GM18873 (cell line): ENCODE data around the gene FBLN5.
"Not testable (repeated sequence)": the region's sequence is repeated elsewhere in the genome, so short reads cannot be mapped to it uniquely, and the experiment has no call there.

Experiments used
- ATAC-seq: cut with Tn5 transposase; IDR thresholded peaks from one replicate; pipeline ENCODE4 v1.9.1; 2021; ENCODE audit warnings: mild to moderate bottlenecking, moderate library complexity, moderate number of reproducible peaks; ENCODE audit not compliant: unreplicated experiment, low FRiP score

Gene FBLN5

DNA sequence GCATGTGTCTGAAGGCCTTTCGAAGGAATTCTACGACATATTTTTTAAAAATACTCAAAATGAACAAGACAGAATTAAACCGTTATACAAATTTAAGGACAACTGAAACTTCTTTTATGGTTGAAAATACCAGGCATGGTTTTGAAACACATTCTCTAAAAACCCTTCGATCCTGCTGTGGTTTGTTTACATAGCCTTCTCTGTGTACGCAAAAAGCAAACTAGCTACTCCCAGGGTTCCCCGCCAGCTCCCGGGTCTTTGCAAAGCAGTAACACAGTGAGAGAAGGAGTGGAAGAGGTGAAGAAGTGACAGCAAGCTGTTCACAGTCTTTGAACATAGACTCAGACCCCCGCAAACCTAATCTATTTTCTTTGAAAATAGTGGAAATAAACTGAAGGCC lies 77.9 kb downstream of the FBLN5 start:
- no peak for ATAC-seq

DNA sequence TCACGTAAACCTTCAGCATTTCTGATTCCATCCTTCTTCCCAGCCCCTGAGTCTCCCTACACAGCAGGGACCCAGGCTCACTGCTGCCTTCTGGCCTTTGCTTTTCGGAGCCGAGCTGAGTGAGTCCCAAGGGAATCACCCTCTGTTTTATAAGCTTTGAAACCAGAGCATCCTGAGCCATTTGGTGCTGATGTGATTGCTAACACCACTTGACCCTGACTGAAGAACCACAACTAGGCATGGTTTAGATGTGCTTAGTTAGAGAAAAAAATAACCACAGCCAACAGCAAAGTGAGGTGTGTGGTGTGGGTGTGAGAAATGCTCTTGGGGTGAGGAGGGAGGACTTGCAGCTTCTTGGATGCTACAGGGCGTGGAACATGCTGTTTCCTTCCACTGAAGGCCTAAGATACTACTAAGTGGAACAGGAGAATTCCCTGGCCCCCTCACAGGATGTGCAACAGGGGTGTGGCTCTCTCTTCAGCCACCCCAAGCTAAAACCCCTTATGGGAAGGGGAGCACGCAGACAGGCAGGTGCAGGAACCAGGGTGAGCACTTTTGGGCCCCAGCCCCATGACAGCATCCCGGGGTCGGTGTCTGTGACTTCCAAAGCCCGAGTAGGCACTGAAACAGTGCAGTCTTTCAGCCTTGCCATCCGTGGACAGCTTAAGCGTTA lies 80.0 kb downstream of the FBLN5 start, which contains the start of gene TC2N:
TSS of gene TC2N (minus strand) at position 221 of the 673 bp plus-strand sequence. CDS start 53,767 bp downstream, outside the sequence.
- no peak for ATAC-seq

DNA sequence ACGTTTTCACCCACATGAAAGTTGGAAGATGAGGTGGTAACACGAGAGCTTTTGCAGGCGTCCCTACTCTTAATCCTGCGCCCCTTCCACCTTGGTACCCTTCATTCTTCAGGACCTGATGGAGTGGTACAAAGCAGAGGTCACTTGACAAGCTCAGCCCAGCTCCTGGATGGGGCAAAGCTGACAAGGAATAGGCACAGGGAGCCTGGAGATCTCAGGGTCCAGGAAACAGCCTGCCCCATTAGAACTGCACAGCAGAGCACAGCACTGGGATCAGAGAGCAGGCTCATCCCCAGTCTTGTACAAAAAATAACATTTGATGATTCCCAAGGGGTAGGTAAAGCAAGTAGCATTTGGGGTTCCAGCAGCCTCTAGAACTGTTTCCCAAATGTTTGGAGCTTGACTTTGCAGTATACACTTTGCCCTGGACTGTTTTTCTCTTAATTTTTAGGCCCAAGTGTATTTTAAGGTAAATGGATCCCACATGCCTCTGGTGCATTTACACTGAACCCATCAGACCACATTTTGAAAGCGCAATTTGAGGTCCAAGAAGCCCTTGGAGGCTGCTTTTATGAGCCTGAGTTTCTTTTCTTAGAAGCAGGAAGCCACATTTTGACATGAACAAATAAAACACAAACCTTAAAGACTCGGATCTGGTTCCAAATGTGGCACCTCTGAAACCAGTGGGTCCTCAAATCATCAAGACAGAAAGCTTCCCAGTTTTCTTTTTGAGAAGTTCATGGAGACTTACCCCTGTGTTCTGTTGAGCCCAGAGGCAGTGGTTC lies 80.8 kb downstream of the FBLN5 start:
- no peak for ATAC-seq

DNA sequence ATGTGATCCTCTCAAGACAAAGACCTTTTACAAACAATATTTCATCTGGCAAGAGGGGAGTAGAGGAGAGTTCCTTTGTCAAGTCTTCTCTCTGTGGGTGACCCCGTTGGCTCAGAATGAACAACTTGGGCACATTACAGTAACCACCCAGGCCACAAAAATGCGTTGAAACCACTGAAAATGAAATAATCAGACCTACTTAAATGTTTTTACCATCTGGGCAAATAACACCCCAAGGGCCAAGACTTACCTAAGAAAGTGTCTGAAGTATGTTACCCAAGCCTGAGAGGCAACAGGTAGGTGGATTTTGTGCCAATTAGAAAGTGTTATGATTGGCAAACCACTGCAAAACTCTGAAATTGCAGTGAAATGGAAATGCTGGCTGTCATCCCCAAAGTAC lies 81.4 kb downstream of the FBLN5 start:
- ATAC-seq = no peak

DNA sequence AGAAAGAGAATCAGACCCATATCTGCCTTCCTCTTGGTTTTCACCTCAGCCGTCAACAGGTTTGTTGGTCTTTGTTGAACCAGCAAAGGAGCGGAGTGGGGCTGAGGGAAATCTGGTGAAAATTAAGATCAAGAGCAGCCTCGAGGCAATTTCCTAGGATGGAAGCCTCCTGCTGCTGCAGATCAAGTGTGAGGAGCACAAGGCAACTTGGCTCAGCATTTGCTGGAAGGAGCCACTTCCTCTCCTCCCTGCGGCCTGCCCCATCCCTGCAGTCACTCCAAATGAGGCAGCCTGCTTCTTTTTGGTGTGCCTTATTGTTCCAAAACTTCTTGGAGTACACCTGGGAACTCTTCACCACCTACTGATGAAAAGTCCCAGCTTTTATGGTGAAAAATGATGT lies 85.1 kb downstream of the FBLN5 start:
- ATAC-seq = no peak

DNA sequence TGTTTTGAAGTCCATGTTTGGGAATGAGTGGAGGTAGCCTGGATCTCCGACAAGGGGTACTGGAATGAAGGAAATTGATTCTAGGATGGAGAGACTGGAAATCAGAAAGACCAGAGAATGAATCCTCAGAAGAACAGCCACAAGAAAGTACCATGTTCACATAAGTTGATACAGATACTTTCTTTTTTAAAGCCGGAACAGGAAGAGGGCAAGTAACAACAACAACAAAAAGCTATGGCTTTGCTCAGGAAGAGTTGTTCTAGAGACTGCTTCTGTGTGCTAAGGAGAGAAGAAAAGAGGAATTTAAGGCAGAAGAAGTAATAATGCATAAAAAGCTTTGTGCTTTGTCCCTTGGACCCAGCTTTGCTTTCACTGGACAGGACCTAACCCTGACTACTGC lies 86.4 kb downstream of the FBLN5 start:
- ATAC-seq = no peak

DNA sequence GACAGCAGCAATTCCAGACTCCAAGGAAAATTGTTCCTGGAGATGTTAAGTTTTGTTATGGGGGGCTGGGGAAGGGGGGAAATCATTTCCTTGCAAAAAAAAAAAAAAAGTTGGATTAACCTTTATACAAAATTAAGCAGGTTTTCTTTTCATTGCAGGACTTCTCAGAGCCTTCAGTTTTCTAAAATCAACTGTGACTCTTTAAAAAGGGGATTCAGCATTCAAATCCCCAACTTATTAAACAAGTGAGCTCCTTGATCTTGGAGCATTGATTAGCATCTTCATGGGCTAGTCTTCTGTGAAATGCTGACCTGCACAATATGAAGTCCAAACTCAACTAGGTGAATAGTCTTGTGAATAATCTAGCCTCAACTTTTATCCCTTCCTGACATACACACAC lies 87.3 kb downstream of the FBLN5 start:
- no peak for ATAC-seq

DNA sequence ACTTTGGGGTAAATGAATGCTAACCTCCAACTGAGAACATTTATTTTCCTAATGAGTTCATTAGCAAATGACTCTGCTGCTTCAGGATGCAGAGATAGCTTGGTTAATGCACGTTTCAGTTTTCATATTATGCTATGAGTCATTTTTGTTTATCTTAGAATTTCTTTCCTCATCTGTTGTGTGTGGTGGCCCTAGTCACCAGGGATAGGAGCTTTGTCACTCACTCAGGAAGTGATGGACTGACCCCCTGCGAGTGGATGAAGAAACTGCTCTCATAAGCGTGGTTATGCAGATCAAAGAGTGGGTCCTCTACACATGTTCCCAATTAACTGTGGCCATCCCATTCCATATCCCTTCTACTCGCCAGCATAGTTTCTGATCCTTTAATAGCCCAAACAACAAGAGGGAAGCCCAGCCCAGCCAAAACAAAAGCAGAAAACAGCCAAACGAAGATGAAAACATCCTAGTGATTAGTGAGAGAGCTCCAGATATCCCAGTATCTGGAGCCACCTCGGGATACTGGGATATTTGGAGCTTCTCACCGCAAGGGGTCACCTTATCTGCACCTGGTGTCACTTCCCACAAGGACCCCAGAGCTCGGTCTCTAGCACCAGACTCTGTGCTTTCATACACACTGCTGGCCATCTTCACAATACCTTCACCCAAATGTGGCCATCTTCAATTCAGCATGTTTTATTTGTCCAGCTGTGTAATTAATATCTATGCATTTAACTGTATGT lies 88.8 kb downstream of the FBLN5 start:
- no peak for ATAC-seq

DNA sequence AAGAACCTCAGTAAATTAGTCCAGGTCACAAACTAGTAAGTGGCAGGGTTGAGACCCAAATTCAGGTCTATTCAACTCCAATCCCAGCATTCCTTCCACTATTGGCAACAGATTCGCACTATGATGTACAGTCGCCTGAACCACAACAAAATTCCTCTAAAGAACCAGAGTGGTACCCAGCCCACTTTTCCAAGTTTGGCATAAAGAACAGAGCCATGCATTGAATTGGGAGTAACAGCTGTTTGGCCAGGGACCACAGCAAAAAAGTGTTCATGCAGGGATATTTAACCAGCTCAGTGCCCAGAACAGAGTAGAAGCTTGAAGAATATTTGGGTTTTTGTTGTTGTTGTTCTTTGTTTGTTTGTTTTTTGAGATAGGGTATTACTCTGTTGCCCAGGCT lies 89.9 kb downstream of the FBLN5 start:
- ATAC-seq = no peak

DNA sequence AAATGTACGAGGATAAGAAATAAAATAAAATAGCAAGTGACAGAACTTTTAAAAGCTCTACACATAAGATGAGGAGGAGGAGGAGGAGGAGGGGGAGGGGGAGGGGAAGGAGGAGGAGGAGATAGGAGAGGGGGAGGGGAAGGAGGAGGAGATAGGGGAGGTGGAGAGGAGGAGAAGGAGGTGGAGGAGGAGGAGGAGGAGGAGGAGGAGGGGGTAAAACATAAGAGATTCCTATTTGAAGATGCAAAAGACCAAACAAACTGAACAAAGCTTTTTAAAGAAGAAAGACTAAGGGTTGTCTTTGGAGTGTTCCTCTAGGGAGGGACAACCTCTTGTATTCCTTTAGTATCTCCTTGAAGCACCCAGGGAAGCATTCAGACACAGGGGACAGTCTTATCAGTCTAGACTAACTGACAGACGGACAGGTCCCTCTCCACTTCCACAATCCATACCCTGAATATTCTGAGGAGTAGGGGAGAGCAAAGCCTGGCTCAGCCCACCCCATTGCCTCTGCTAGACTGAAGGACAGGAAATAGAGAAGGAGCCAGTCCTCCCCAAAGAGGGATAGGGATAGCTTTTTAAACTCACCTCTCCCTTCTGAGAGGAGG lies 93.1 kb downstream of the FBLN5 start:
- no peak for ATAC-seq

DNA sequence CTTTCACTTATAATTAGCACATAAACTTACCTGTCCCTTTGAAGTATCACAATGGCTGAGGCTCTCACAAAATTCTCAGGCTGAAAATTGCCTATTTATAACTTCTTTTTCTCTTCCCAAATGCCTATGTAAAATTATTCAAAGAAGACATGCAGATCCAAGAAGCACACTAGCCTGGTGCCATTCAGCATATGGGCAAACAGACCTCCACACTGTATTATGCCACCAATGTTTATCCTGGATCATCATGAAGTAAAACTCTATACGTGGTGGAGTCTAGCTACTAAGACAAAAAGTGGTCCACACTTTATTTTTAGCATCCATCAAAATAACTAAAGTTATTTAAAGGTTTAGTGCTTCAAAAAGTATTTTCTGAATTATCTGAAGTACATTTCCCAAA lies 95.9 kb downstream of the FBLN5 start:
- ATAC-seq = no peak

DNA sequence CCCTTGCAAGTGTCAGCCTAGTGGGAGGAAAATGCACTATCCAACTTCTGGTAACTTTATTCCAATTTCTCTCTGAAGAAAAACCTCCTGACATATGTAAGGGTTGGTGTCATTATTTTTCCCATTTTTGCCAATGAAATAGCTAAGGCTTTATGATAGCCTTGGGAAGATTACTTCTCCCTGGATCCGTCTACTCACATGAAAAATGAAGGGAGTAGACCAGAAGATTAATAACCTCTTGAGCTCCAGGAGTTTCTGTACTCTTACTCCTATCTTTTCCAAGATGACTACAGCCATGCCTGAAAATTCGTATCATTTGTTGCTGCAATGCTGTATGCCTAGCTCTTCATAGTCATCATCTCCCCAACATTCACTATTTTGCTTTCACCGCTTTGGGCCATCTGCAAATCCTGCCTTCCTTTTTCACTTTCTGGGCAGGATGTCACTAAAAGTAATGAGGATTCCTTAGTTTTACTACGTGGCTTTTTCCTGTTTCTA lies 98.9 kb downstream of the FBLN5 start:
- no peak for ATAC-seq

DNA sequence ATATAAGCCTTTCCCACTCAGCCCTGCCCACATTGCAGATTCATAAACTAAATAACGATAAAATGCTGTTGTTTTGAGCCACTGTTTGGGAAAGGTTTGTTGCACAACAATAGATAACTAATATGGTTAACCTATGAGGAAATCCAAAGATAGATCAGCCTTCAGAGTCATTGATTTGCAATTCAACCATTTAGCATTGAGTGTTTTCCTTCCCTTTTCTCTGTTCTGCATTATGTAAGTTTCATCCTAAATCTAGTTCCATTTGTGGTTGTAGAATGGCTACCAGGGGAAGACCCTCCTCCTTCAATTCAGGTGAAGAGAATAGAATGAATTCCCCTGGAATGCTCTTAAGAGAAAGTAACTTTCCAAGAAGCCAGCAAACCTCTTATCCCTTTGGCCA lies 99.8 kb downstream of the FBLN5 start:
- no peak for ATAC-seq

DNA sequence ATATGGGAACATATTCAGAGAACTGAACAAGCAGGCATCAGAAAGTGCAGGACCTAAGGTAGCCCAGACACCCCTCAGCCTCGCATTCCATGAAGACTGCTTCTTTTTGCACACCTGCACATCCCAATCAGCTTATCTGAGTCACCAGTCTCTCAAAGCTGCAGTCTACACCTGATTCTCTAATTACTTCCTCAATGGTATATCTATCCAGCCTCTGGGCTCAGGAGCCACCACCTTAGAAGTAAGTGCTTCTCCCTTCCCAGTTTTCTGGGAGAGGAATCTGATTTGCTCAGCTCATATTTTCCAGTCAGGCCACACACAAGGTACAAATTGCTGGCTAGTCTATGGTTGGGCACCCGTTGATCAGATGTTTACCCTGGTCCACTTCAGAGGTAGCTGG lies 101.8 kb downstream of the FBLN5 start:
- ATAC-seq = no peak

DNA sequence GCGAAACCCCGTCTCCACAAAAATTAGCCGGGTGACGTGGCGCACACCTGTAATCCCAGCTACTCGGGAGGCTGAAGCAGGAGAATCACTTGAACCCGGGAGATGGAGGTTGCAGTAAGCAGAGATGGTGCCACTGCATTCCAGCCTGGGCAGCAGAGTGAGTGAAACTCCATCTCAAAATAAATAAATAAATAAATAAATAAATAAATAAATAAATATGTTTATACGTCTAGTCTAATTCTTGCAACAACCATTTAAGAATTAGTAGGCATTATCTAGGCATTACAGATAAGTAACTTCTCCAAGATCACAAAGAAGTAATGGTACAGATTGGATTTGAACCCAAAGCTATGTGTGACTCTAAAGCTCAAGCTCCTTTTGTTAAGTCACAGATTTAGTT lies 102.4 kb downstream of the FBLN5 start:
- not testable (repeated sequence) for ATAC-seq

DNA sequence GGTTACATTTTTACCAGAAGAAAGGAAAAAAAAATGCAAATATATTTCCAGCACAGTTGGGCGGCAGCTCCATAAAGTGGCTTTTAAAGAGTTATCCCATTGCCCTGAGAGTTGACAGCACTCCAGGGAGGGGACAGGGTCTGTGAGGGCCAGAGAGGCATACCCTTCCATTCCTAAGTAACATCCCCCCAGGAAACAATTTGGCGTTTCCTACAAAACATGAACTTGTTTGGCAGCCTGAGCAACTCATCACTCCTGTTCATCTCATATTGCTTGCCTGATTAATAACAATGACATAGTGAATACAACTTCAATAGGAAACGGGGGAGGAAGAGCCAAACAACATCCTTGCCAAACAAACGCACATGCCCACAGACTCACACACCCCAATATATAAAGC lies 103.5 kb downstream of the FBLN5 start:
- ATAC-seq = no peak

DNA sequence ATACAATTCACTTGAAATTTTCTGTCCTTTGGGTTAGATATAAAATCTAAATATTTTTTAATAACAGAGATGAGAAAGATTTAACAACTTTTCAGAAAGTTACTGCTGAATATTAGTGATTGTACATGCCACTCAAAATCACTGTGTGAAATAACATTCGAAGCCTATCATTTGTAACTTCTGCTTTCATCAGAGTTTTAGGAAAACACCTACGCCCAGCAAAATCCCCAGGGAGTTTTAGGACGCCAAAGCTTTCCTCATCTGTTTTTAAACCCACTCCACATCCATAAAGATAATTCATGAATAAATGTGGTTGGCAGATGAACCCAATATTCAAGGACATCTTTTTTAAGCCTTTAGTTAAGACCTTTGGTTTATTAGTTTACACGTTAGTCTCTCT lies 104.1 kb downstream of the FBLN5 start:
- ATAC-seq = no peak

DNA sequence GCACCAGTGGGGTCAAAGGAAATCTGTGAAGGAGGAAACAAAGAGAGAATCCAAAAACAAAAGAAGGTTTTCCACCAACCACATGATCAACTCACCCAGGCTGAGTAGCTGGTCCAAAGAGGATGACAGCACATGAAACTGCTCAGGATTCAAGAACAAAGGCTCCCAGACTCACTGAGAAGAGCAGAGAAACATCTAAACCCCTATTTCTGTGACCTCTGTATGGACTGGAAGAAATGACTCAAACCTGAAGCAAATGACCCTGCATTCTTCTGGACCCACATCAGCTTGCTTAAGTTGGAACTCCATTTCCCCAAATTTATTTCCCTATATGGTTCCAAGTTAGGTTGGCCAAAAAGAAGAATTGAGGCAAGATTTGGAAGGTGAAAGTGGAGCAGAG lies 106.4 kb downstream of the FBLN5 start:
- no peak for ATAC-seq

DNA sequence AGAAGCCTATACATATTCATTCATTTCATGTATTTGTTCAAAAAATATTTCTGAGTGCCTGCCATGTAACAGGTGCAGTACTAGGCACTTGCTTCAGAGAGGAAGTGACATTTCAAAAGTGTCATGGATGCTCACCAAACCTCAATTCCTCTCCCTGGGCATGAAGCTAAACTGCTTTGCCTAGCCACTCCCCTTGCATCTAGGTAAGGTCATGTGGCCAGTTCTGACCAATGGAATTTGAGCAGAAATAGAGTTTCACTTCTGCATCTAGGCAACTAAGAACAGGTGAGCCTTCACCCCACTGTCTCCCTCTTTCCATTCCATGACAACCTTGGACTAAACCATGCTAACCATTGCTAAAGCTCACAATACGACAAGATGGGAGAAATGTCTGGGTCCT lies 107.7 kb downstream of the FBLN5 start:
- ATAC-seq = no peak

DNA sequence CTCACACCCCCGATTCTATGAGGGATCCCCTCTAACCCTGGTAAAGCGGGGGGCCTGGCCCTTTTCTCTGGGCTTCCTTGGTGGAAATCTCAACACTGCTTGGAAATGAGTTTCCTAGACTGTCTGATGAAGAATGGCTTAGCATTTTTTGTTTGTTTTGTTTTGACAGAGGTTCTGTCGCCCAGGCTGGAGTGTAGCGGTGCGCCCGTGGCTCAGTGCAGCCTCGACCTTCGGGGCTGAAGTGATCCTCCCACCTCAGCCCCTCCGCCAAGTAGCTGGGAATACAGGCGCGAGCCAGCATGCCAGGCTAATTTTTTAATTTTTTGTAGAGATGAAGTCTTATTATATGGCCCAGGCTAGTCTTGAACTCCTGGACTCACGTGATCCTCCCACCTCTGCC lies 110.4 kb downstream of the FBLN5 start:
- ATAC-seq = no peak
